Measurements from ENCODE around the gene SPAG5.
A peak's percentile ranks its signal among the peaks of the same experiment; 100 is the strongest.
"Not testable (repeated sequence)": the region's sequence is repeated elsewhere in the genome, so short reads cannot be mapped to it uniquely, and the experiment has no call there.

The SPAG5 gene

DNA sequence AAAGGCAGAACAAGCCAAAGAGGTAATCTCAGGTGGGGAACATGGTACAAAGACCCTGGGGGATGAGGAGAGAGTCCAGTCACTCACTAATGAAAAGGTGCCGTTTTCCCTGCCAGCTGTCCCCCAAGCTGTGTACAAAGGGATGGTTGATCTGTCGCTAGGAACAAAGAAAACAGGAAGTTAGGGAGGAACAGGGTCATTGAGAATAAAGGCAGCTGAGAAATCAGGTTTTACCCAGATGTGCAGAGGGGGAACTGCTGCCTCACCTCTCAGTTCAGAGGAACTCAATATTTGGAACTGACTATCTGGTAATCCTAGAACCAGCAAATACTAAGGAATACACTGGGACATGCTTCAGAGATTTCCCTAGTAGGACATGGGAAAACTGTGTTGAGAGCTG, 13.7 kb upstream of the SPAG5 start:
- no peak for DNase-seq

DNA sequence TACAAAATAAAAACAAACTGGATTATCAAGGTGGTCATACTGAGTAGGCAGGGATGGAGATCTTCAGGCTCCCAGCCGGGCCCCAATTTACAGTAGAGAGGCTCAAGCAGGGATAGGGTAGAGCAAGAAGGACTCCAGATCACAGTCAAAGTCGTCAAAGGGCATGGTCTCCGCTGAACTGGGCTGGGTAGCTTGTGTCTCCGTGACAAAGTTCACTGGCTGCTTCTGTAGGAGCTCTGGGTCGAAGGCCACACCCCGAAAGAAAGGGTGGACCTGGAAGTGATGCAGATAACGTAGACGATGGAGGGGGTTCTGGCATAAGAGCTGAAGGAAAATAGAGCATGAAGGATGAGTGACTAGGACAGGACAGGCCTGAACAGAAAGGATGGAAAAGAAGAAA, 11.6 kb upstream of the SPAG5 start:
- no peak for DNase-seq

DNA sequence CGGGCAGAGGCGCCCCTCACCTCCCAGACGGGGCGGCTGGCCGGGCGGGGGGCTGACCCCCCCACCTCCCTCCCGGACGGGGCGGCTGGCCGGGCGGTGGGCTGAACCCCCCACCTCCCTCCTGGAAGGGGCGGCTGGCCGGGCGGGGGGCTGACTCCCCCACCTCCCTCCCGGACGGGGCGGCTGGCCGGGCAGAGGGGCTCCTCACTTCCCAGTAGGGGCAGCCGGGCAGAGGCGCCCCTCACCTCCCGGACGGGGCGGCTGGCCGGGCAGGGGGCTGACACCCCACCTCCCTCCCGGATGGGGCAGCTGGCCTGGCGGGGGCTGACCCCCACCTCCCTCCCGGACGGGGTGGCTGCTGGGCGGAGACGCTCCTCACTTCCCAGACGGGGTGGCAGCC, 5.2 kb upstream of the SPAG5 start:
- not testable (repeated sequence) for DNase-seq

GRCh38 chr17:28599311-28600184, 723 bp upstream of the SPAG5 start:
- DNase-seq: peak; percentile 67

DNA sequence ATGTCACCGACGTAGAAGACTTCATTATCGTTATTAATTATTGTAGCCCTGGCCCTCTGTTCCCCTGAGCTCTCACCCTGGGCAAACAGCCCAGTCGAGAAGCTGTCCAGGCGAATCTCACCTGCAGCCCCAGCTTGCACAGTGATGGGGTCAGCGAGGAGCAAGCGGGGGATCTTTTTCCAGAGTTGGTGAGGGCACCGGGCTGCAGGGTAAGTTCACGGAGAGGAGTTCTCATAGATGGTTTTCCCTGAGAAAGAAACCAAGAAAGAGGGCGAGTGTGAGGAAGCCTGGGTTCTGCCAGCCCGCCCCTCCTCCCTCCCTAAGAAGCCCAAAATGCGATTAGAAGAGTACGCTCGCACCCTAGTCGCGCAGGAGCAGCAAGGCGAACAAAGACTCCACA, 436 bp downstream of the SPAG5 start:
- DNase-seq: no peak

DNA sequence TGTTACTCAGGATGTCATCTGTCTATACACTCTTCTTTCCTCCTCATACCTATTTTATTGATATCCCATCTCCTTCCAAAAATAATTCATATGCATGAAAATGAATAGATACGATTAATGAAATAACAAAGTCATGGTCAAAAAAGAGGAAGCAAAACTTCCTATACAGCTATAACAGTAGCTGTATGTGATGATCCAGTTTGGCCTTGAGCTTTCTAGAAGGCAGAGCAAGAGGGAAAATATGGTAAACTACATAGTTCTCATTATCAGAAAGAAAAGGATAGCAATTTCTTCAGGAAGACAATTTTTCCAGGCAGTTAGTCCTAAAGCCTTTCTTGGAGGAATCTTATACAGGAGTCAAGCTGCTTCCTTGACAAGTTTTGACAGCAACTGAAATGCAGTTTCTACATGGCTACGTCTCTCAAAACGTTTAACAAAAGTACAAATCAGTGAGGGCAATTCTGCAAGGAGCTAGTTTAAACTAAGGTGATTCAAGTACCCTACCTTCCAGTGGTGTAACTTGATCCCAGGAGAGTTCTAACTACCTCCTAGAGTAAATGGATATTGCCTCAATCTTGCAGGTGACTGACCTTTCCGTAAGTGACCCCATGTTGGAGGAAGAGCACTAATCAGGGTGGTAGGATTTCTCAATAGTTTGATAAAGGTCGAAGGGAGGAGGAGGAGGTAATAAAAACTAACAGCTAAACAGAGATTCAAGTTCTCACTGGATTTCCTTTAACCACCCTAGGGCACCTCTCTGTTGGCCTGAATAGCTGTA, 1.0 kb downstream of the SPAG5 start:
- DNase-seq: no peak

- DNase-seq: no peak
Observed at GRCh38 chr17:28592260-28592659, 6.6 kb downstream of the SPAG5 start.

DNA sequence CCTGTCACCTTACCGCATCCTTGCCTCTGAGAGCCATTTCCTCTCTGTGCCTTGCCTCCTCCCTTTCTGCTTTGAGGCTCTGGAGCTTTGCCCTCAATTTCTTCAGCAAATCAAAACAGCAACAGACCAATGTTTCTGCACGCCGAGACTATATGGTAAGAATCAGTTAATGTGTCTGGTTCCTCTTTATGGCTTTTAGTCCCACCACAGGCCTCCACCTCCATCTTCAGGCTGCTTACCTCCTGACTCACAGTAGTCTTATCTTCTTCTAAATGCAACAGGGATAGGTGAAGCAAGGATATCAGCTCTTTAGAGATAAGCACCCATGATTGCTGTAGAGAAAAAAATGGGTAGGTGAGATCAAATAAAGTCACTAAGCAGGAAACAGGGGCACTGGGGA, 13.0 kb downstream of the SPAG5 start:
- DNase-seq: no peak

DNA sequence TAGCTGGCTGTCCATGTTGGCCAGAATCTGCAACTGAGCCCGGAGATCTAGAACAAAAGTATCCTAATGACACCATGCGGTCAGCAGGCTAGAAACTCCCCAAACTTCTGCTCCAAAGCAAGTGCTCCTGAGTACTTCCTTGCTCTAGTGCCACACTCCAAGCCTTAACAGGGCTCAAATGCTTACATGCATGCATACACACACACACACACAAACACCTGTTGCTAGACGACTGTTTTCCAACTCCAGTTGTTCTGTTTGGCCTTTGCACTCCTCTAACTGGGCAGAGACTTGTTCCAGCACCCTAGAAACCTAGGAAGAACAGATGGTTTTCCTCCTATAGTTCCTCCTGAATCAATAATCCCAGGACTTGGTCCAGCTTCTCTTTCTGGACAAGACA, 14.4 kb downstream of the SPAG5 start:
- no peak for DNase-seq

DNA sequence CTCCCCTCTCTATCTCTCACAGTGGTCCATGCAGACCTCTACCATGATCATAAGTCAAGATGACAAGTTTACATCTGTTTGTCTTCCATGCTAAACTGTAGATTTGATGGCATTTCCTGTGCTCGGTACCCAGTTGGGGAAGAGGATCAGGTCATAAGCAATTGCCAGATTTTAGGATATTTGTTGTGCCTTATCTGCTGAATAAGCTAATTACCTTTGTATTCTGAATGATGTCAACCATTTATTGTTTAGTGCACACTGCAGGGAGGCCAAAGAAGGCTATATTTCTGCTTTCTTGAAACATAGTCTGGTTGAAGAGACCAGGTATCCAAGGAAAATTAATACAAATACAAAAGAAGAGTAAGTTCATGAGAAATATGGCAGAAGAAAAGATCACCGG, 16.3 kb downstream of the SPAG5 start:
- no peak for DNase-seq

DNA sequence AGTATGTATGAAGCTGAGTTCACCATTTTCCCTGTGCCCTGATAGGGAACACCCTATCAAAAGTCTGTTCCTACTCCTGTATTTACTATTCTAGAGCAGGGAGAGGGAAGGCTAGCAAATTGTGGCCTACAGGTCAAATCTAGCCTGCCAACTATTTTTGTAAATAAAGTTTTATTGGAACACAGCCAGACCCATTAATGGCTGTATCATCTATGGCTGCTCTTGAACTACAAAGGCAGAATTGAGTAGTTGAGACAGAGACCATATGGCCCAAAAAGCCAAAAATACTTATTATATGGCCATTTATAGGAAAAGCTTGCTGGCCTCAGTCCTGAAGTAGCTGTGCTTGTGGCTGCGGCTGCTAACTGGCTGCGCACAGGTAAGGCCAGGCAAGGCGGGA, 17.9 kb downstream of the SPAG5 start:
- no peak for DNase-seq

DNA sequence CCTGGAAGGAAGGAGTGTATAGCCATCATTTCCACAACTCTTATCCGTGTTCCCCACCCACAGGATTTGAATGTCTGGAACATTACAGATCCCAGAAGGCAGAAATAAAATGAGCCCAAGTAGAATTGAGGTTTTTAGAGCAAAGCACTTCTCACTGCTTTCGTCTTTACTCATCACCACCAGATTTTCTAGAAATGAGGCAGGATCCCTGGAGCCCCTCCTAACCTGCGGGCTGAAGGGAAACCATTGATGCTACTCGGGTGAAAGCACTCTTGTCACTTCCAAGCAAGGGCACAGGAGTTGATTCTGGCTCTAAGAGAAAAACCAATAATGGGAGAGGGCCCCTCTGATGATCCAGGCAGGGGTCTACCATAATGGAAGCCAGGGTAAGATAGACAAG, 19.3 kb downstream of the SPAG5 start:
- no peak for DNase-seq

- DNase-seq: no peak
Observed at GRCh38 chr17:28578246-28579195, 20.3 kb downstream of the SPAG5 start.

- no peak for DNase-seq
Observed at GRCh38 chr17:28577466-28577824, 21.4 kb downstream of the SPAG5 start.

DNA sequence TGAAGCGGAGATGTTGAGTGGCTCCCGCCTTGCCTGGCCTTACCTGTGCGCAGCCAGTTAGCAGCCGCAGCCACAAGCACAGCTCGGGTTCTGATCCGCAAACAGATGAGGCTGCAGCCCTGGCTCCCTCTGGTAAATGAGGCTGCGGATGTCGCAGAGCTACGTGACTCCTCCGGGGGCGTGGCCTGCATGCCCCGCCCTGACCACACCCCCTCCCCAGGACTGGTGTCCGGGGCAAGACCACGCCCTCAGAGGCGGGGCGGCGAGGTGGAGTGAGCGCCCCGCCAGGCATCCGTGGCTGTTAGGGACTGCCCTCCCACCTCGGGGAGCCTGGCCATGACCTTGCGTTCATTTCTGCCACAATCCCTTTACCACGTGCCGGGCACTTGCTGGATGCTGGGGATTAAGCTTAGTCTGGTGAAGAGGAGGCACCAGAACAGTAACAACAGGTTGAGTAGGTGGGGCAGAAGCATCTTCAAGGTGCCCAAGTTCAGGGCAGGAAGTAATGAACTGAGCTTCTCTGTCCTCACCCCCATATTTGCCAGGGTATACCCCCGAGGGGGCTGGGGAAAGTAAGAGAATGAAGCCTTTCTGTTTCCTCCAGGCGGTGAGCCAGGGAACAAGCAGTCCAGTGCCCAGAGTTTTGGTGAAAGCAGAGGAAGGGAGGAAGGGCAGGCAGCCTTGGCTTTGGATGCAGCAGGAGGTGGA, 21.9 kb downstream of the SPAG5 start, which contains the start of gene ALDOC:
Gene ALDOC, minus strand, starts transcription at position 138 of the 708 bp plus-strand sequence. CDS start 1,363 bp downstream, outside the sequence.
- DNase-seq: peak; percentile 99

GRCh38 chr17:28576016-28576415, 22.8 kb downstream of the SPAG5 start:
- DNase-seq: not testable (repeated sequence)

DNA sequence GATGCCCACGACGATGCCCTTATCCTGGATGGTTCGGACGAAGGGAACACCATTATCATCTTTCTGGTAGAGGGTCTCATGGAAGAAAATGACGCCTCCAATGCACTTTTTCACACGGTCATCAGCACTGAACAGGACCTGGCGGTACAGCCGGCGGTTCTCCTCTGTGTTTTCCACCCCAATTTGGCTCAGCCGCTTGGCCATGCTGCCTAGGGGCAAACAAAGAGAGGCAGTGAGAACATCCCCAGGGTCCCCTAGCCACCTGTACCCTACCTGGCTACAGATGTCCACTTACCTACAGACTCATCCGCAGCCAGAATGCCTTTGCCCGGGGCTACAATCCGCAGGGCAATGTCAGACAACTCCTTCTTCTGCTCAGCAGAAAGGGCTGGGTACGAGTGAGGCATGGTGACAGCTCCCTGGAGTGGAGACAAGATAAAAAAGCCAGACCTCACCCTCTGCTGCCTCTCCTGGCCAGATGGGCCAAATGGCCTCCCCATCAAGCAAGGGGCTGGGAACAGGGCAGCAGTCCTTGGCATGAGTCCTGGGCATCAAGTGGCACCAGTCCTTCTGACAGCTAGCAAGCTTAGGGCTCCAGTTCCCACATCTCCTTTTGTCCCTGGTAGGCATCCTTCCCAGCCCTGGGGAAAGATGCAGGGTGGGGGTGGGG, 23.6 kb downstream of the SPAG5 start:
- no peak for DNase-seq

GRCh38 chr17:28574526-28574925, 24.3 kb downstream of the SPAG5 start:
- no peak for DNase-seq

GRCh38 chr17:28573966-28574480, 24.8 kb downstream of the SPAG5 start:
- DNase-seq: no peak

DNA sequence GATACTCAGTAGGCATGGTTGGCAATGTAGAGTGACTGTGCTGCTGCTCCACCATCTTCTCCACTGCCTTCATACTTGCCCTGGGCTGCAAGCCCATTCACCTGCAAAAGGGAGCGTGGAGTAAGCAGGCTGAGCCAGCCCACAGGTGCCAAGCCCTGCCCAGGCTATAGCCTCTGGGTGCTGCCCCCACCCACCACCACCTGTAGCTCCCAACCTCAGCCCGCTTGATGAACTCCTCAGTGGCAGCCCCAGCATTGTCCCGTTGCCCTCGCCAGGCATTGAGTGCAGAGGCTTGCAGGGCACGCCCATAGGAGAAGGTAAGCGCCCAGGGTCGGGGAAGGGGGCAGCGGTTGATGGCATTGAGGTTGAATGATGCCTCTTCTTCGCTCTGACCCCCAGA, 25.3 kb downstream of the SPAG5 start:
- no peak for DNase-seq

DNA sequence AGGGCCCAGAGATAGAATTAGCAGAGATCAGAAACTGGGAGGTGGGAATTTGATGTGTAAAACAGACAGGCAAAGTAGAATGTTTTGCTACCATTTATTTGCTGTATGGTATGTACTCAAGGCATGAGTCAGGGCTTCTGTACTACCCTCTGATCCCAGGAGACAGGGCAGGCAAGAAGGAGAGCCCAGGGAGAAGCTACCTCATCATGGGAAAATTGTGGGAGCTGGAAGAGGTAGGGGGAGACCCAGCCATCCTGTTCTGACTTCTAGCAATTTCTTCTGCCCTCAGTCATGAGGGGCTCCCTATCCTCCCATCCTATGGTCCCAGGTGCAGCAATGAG, 25.8 kb downstream of the SPAG5 start:
- DNase-seq: no peak

Data from activated CD8-positive, alpha-beta memory T cell treated with anti-CD3 and anti-CD28 coated beads, Interleukin-2, amount 50 U/mL, for 4 hours (primary cell).